Measurements from ENCODE around the gene CAVIN1.
A peak's percentile ranks its signal among the peaks of the same experiment; 100 is the strongest.
"Not testable (repeated sequence)": the region's sequence is repeated elsewhere in the genome, so short reads cannot be mapped to it uniquely, and the experiment has no call there.

Gene CAVIN1

GRCh38 chr17:42378359-42378958, 44.6 kb downstream of the CAVIN1 start:
- no peak for DNase-seq (ENCODE audit: low spot score)

DNA sequence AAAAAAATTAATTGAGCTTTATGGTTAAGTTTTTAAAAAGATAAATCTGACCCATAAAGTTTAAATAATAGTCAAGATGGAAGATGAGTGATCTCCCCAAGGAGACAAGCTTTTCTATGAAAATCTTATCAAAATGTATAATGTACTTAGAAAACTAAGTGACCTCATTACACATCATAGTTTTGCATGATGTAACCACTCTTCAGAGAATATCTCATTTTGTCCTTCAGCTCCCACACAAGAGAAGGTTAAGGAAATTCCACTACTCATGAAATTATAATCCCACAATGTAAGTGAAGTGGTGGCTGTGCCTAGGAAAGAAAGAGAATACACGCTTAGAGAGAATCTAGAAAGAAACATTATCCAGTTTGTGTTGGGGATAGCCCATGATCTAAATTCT, 49.2 kb downstream of the CAVIN1 start:
- DNase-seq (ENCODE audit: low spot score): no peak

DNA sequence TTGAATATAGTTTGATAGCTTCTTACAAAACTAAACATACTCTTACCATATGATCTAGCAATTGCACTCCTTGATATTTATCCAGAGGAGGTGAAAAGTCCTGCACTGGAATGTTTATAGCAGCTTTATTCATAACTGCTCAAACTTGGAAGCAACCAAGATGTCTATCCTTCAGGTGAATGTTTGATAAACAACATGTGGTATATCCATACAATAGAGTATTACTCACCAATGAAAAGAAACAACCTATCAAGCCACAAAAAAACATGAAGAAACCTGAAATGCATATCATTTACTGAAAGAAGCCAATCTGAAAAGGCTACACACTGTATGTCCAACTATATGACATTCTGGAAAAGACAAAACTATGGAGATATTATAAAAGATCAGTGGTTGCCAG, 50.9 kb downstream of the CAVIN1 start:
- no peak for DNase-seq (ENCODE audit: low spot score)

DNA sequence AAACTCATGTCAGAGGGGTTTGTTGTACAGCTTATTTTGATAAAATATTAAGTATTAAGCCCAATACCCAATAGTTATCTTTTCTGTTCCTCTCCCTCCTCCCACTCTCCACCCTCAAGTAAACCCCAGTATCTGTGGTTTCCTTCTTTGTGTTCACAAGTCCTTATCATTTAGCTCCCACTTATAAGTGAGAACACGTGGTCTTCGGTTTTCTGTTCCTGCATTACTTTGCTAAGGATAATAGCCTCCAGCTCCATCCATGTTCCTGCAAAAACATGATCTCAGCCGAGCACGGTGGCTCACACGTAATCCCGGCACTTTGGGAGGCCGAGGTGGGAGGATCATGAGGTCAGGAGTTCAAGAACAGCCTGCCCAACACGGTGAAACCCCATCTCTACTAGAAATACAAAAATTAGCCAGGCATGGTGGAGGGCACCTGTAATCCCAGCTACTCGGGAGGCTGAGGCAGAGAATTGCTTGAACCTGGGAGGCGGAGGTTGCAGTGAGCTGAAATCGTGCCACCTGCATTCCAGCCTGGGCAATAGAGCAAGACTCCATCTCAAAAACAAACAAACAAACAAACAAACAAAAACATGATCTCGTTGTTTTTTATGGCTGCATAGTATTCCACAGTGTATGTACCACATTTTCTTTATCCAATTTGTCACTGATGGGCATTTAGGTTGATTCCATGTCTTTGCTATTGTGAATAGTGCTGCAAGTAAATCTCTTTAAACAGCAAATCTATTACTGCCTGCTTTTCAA, 54.1 kb downstream of the CAVIN1 start:
- DNase-seq (ENCODE audit: low spot score): not testable (repeated sequence)

GRCh38 chr17:42368310-42368709, 54.7 kb downstream of the CAVIN1 start:
- DNase-seq (ENCODE audit: low spot score): not testable (repeated sequence)

DNA sequence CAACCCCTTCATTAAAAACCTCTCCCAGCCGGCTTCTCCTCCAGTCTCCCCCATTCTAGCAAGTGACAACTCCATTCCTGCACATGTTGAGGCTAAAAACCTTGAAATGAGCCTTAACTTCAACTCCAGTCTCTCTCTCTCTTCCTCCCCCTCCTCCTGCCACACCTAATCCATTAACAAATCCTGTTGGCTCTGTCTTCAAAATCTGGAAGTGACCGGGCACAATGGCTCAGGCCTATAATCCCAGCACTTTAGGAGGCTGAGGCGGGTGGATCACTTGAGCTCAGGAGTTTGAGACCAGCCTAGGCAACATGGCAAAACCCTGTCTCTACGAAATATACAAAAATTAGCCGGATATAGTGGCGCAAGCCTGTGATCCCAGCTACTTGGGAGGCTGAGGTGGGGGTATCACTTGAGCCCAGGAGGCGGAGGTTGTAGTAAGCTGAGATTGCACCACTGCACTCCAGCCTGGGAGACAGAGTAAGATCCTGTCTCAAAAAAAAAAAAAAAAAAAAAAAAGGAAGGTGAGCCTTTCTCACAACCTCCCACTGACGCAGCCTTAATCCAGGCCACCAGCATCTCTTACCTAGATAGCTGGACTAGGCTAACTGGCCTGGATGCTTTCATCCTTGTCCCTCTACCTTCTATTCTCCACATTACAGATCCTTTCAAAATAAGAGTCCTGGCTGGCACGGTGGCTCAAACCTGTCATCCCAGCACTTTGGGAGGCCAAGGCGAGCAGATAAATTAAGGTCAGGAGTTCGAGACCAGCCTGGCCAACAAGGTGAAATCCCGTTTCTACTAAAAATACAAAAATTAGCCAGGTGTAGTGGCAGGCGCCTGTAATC, 56.7 kb downstream of the CAVIN1 start:
- not testable (repeated sequence) for DNase-seq (ENCODE audit: low spot score)

- peak; percentile 53 for DNase-seq (ENCODE audit: low spot score)
Observed at GRCh38 chr17:42365136-42365535, 57.9 kb downstream of the CAVIN1 start.

- DNase-seq (ENCODE audit: low spot score): peak; percentile 29
Observed at GRCh38 chr17:42363767-42364585, 59.1 kb downstream of the CAVIN1 start.

- DNase-seq (ENCODE audit: low spot score): no peak
Observed at GRCh38 chr17:42363231-42363630, 59.8 kb downstream of the CAVIN1 start.

GRCh38 chr17:42362245-42362961, 60.7 kb downstream of the CAVIN1 start:
- no peak for DNase-seq (ENCODE audit: low spot score)

DNA sequence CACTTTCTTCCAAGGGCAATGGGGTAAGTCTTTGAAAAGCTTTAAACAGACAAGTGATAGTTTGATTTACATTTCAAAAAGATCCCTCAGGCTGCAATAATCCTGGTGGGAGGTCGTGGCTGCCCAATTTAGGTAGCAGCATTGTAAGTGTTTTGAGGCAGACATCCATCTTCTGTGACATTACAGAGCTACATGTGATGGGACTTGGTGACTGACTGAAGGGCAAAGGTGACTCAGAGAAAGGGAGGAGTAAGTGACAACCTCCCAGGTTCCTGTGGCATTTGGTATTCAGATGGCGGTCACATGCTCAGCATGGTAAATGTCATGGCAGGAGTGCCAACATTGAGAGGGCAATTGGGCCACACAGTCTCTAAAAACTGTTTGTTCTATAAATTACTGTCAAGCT, 61.3 kb downstream of the CAVIN1 start:
- no peak for DNase-seq (ENCODE audit: low spot score)

GRCh38 chr17:42360388-42360787, 62.7 kb downstream of the CAVIN1 start:
- not testable (repeated sequence) for DNase-seq (ENCODE audit: low spot score)

DNA sequence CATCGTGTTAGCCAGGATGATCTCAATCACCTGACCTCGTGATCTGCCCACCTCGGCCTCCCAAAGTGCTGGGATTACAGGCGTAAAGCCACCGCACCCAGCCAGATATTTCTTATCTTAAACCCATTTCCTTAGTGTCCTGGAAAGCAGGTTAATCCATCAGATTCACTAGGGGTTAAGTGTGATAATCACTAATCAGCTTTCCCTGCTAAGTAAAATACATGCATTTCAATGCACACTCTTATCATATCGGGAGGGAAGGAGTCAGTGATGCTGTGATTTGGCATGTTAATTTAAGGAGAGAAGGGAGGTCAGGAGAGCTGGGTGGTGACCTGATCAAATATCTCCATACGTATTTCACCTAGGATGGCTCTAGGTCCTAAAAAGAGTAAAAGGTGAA, 63.9 kb downstream of the CAVIN1 start:
- DNase-seq (ENCODE audit: low spot score): no peak

DNA sequence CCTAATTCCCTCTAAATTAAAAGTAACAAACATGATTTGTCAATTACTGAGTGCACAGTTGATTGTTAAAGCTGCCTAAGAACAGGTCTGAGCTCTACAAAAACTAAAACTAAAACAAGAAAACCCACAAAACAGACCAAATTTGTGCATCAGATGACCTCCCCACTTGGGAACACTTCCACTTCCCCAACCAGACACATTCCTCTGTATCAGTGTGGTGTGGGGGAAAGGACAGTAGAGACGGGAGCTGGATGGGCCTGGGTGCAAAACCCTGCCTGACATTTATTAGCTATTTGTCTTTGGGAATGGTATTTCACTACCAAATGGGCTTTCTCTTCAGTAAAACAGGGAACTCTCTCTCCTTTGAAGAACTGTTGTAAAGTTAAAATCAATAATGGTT, 64.6 kb downstream of the CAVIN1 start:
- DNase-seq (ENCODE audit: low spot score): no peak

GRCh38 chr17:42354956-42355843, 67.9 kb downstream of the CAVIN1 start:
- DNase-seq (ENCODE audit: low spot score): no peak
